Skeletal muscle tissue (tissue), 4 donors: ENCODE data around the gene MLH3. TPM values are rescaled to one million over a fixed set of nuclear protein-coding genes. Genes with fewer than 3 reads are reported as not detected.
"Not testable (repeated sequence)": the region's sequence is repeated elsewhere in the genome, so short reads cannot be mapped to it uniquely, and the experiment has no call there.

Source experiments
- H3K27ac ChIP-seq: one replicate; pipeline ENCODE4 v1.7.0; 2013; ENCODE audit warnings: mild to moderate bottlenecking, low read depth, low read length, inconsistent platforms
- H3K27me3 ChIP-seq, 3 donors: one replicate each; pipeline ENCODE4 v1.7.0; 2013; ENCODE audit warnings: low read length in 3 of 3; ENCODE audit not compliant: control insufficient read depth in 3 of 3, insufficient read depth in 3 of 3
- H3K36me3 ChIP-seq, 3 donors: one replicate each; pipeline ENCODE4 v1.7.0; 2013; ENCODE audit warnings: low read length in 3 of 3; ENCODE audit not compliant: control insufficient read depth in 3 of 3, insufficient read depth in 3 of 3
- H3K4me1 ChIP-seq, 3 donors: one replicate each; pipeline ENCODE4 v1.7.0; 2013; ENCODE audit warnings: low read length in 3 of 3, mild to moderate bottlenecking in 3 of 3; ENCODE audit not compliant: control insufficient read depth in 3 of 3, insufficient read depth in 3 of 3
- H3K4me3 ChIP-seq, 3 donors: one replicate each; pipeline ENCODE4 v1.7.0; 2013; ENCODE audit warnings: low read length in 3 of 3
- H3K9ac ChIP-seq, 3 donors: one replicate each; pipeline ENCODE4 v1.7.0; 2013; ENCODE audit warnings: low read length in 3 of 3, mild to moderate bottlenecking in 3 of 3, moderate library complexity in 2 of 3, low read depth in 1 of 3
- H3K9me3 ChIP-seq, 3 donors: one replicate each; pipeline ENCODE4 v1.7.0; 2013; ENCODE audit warnings: low read length in 3 of 3; ENCODE audit not compliant: control insufficient read depth in 3 of 3
- total RNA-seq: library from RNA; depleted of rRNA; stranded (reverse); fragments of >200 nt; gene quantifications from one replicate; pipeline ENCODE4 v1.2.3, GENCODE V29; 2014
- donor health status: Osteomylitis.

MLH3 gene
- total RNA-seq, 1 donor from 2014 or later = 48.0 TPM

- Histone ChIP-seq H3K9me3 (no peaks in the 10 kb centered on the region), H3K4me3 (peak overlapping the region; percentile 78 to 90 (median 80)), H3K4me1 (peaks cover 27 to 63% (median 39%) of the 10 kb centered on the region in 3 donors), H3K27me3 (no peaks in the 10 kb centered on the region), H3K27ac (peak overlapping the region; percentile 97), H3K9ac (peak overlapping the region; percentile 85 to 92 (median 88)), H3K36me3 (peaks cover 0 to 6% (median 0%) of the 10 kb centered on the region in 3 donors)
These were observed 17.2 kb upstream of the MLH3 start for GRCh38 chr14:75068294-75069120.

DNA sequence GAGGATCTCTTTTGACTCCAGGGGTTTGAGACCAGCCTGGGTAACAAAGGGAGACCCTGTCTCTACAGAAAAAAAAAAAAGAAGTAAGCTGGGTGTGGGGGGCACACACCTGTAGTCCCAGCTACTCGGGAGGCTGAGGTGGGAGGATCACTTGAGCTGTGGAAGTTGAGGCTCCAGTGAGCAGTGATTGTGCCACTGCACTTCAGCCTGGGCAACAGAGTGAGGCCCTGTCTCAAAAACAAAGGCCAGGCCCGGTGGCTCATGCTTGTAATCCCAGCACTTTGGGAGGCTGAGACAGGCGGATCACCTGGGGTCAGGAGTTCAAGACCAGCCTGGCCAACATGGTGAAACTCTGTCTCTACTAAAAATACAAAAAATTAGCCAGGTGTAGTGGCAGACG, 16.5 kb upstream of the MLH3 start:
- not testable (repeated sequence) for H3K9me3 ChIP-seq, H3K36me3 ChIP-seq, H3K27me3 ChIP-seq
- Histone ChIP-seq H3K4me3 (peak overlapping the region; percentile 78 to 90 (median 80)), H3K9ac (peak overlapping the region in 2 of 3 donors; percentile 85 to 92), H3K4me1 (peaks cover 32 to 65% (median 44%) of the 10 kb centered on the region in 3 donors), H3K27ac (peak overlapping the region; percentile 97)

DNA sequence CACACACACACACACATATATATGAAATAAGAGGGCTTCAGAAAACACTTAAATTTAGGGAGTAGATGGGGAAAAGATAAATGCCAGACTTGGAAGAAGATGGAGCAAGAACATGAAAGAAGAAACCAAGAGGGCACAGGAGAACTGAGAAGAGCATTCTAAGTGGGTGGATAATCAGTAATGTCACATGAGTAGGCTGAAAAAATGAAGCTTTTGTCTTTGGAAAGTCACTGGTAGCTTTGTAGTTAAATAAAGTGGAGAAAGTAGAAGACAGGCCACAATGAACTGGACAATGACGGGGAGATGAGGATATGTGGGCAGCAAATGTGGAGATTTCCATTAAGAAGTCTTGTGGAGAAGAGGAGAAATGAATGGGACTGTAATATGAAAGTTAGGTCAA, 15.9 kb upstream of the MLH3 start:
- Histone ChIP-seq H3K27ac (peak overlapping the region; percentile 97), H3K9me3 (no peaks in the 10 kb centered on the region), H3K27me3 (no peaks in the 10 kb centered on the region), H3K4me3 (peak overlapping the region in 1 of 3 donors; percentile 78), H3K36me3 (peaks cover 0 to 6% (median 0%) of the 10 kb centered on the region in 3 donors), H3K4me1 (peaks cover 32 to 65% (median 44%) of the 10 kb centered on the region in 3 donors), H3K9ac (peak overlapping the region in 1 of 3 donors; percentile 26)

- Histone ChIP-seq H3K4me1 (peaks cover 32 to 65% (median 44%) of the 10 kb centered on the region in 3 donors), H3K9me3 (no peaks in the 10 kb centered on the region), H3K27ac (no peak overlapping the region), H3K4me3 (no peak overlapping the region), H3K36me3 (peaks cover 0 to 6% (median 0%) of the 10 kb centered on the region in 3 donors), H3K9ac (no peak overlapping the region), H3K27me3 (no peaks in the 10 kb centered on the region)
These were observed 15.4 kb upstream of the MLH3 start for GRCh38 chr14:75066691-75067090.

GRCh38 chr14:75064205-75064567, 12.9 kb upstream of the MLH3 start:
- H3K9me3 ChIP-seq = no peaks in the 10 kb centered on the region
- H3K4me1 ChIP-seq = peaks cover 17 to 45% (median 29%) of the 10 kb centered on the region in 3 donors
- H3K9ac ChIP-seq = peak overlapping the region; percentile 67 to 90 (median 83)
- no peaks in the 10 kb centered on the region for H3K27me3 ChIP-seq
- peak overlapping the region; percentile 14 for H3K27ac ChIP-seq
- H3K36me3 ChIP-seq = peaks cover 0 to 6% (median 0%) of the 10 kb centered on the region in 3 donors
- peak overlapping the region; percentile 85 to 91 (median 89) for H3K4me3 ChIP-seq

- H3K36me3 ChIP-seq = peaks cover 0 to 6% (median 0%) of the 10 kb centered on the region in 3 donors
- H3K9me3 ChIP-seq = no peaks in the 10 kb centered on the region
- peaks cover 17 to 44% (median 28%) of the 10 kb centered on the region in 3 donors for H3K4me1 ChIP-seq
- peak within 1 kb of the TSS; percentile 85 to 91 (median 89) for H3K4me3 ChIP-seq
- H3K27ac ChIP-seq = peak within 1 kb of the TSS; percentile 14
- H3K9ac ChIP-seq = peak within 1 kb of the TSS; percentile 67 to 90 (median 83)
- no peaks in the 10 kb centered on the region for H3K27me3 ChIP-seq
These were observed 12.4 kb upstream of the MLH3 start, which contains the start of gene ACYP1 for GRCh38 chr14:75063491-75064204. TSS of gene ACYP1 (minus strand) at chr14:75064024. CDS start at chr14:75063553, 471 bp downstream.

DNA sequence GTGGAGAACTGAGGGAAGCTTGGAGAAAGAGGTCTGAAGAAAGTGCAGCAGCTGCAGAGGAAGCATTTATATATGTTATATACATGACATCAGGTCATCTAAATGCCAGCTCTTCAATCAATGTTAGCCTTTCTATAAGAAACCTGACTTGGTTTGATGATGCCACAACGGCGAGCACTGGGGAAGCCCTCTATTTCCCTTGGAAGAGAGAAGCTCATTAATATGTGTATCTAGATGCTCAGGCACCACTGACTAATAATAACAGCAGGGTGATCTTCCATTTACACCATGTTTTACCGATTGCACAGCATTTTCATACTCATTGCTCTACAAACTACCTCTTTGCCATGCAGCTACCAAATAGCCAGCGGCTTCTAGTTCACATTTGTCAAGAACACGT, 11.7 kb upstream of the MLH3 start:
- peak overlapping the region in 1 of 3 donors; percentile 90 for H3K9ac ChIP-seq
- no peak overlapping the region for H3K27ac ChIP-seq

DNA sequence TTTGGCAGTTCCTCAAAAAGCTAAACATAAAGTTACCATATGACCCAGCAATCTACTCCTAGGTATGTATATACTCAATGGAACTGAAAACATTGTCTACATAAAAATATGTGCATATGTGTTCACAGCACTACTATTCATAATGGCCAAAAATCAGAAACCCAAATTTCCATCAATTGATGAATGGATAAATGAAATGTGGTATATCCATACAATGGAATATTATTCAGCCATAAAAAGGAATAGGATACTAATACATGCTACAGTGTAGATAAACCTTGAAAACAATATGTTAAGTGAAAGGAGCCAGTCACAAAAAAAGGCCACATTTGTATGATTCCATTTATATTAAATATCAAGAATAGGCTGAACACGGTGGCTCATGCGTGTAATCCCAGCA, 9.2 kb upstream of the MLH3 start:
- H3K27ac ChIP-seq = no peak overlapping the region
- no peak overlapping the region for H3K9ac ChIP-seq
- no peak overlapping the region for H3K4me3 ChIP-seq
- no peaks in the 10 kb centered on the region for H3K27me3 ChIP-seq
- peaks cover 13 to 16% (median 14%) of the 10 kb centered on the region in 3 donors for H3K4me1 ChIP-seq
- no peaks in the 10 kb centered on the region for H3K36me3 ChIP-seq
- H3K9me3 ChIP-seq = no peaks in the 10 kb centered on the region

More for the DNA sequence above, 11.7 kb upstream of the MLH3 start:
- Histone ChIP-seq H3K4me3 (peak overlapping the region; percentile 85 to 91 (median 89)), H3K27me3 (no peaks in the 10 kb centered on the region), H3K9me3 (no peaks in the 10 kb centered on the region), H3K4me1 (peaks cover 17 to 39% (median 22%) of the 10 kb centered on the region in 3 donors), H3K36me3 (peaks cover 0 to 6% (median 0%) of the 10 kb centered on the region in 3 donors)

DNA sequence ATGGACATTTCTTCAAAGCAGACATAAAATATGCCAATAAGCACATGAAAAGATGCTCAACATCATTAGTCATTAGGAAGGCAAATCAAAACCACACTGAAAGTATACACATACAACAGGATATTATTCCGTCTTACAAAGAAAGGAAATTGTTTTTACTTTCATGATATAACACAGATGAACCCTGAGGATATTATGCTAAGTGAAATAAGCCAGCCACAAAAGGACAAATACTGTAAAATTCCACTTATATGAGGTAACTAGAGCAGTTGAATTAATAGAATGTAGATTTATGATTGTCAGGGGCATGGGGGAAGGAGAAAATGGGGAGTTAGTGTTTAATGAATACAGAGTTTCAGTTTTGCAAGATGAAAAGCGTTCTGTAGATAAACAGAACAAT, 8.4 kb upstream of the MLH3 start:
- peaks cover 10 to 13% (median 12%) of the 10 kb centered on the region in 3 donors for H3K4me1 ChIP-seq
- H3K36me3 ChIP-seq = no peaks in the 10 kb centered on the region
- no peak overlapping the region for H3K9ac ChIP-seq
- H3K9me3 ChIP-seq = no peaks in the 10 kb centered on the region
- H3K4me3 ChIP-seq = no peak overlapping the region
- no peaks in the 10 kb centered on the region for H3K27me3 ChIP-seq
- H3K27ac ChIP-seq = no peak overlapping the region
